Lower leg skin (tissue), 4 donors: Measurements from ENCODE around the gene GNAI3. TPM values are rescaled to one million over a fixed set of nuclear protein-coding genes. Genes with fewer than 3 reads are reported as not detected.

ENCODE experiments used
- DNase-seq, 2 donors: peaks; one replicate each; pipeline ENCODE4 v3.0.0-alpha.2; 2019; ENCODE audit warnings: low spot score in 2 of 2
- H3K4me3 ChIP-seq: fragments of 200-600 bp; sonication (generic); 2 replicates; pipeline ENCODE4 v1.5.1; 2017; ENCODE audit warnings: mild to moderate bottlenecking, low read depth; ENCODE audit not compliant: poor library complexity, severe bottlenecking
- CTCF ChIP-seq, 3 donors: fragments of 450-650 bp; IDR thresholded peaks; one replicate each; pipeline ENCODE4 v1.5.1; 2016; ENCODE audit warnings: antibody characterized with exemption in 3 of 3, mild to moderate bottlenecking in 3 of 3, moderate library complexity in 2 of 3
- POLR2A ChIP-seq, 2 donors: fragments of 450-650 bp; IDR thresholded peaks; one replicate each; pipeline ENCODE4 v1.6.1; 2016 to 2017; ENCODE audit warnings: antibody characterized with exemption in 2 of 2, mild to moderate bottlenecking in 1 of 2, moderate library complexity in 1 of 2
- WGBS, 2 donors: methylation state at CpG; one replicate each; pipeline ENCODE4 v1.1.5; 2018; 5-methylcytosine and 5-hydroxymethylcytosine counted together
- intact Hi-C: fragments of 100-400 bp; cut with DNase I; formaldehyde crosslinking; loops from one replicate; pipeline ENCODE4 v1.15.0; 2023; ENCODE audit warnings: low total_unique reads
- total RNA-seq, 4 donors: library from RNA; depleted of rRNA; stranded (reverse); fragments of >200 nt; gene quantifications; one replicate each; pipeline ENCODE4 v1.1.0, GENCODE V29; 2016

Gene GNAI3
- total RNA-seq, 4 donors from 2014 or later: 8.5 to 13.2 (median 10.7) TPM

DNA sequence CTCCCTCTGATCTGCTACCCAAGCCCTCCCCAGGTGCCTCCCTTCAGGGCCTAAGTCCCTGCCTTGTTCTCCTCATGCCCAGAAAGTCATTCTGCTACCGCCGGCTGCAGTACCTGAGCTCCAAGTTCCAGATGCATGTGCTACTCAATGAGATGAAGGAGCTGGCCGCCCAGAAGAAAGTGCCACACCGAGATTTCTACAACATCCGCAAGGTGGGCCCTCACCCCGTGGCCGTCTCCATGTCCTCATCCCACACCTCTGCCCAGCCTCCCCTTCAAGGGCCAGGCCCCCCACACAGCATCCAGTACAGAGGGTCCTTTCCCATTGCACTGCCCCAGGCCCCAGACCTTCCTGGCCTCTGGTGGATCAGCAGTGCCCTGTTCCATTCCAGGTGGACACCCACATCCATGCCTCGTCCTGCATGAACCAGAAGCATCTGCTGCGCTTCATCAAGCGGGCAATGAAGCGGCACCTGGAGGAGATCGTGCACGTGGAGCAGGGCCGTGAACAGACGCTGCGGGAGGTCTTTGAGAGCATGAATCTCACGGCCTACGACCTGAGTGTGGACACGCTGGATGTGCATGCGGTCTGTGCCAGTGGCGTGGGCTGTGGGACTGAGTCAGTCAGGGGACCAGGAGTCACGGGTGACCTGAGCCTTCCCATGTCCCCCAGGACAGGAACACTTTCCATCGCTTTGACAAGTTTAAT lies 79.4 kb downstream of the GNAI3 start:
- 88 to 89% methylated on average over 17 to 23 of the region's 23 CpGs for WGBS, 2 donors
- TF ChIP-seq CTCF (IDR thresholded peaks at IDR 0.05): no peak
- no peak for TF ChIP-seq POLR2A (IDR thresholded peaks at IDR 0.05)
- H3K4me3 ChIP-seq: no peak overlapping the region
- intact Hi-C loops: loop anchor here (10.0 kb wide), 1 partner anchor 83 kb away; the partner anchor contains the start of gene GNAI3
- DNase-seq: peak; percentile 12 to 82

DNA sequence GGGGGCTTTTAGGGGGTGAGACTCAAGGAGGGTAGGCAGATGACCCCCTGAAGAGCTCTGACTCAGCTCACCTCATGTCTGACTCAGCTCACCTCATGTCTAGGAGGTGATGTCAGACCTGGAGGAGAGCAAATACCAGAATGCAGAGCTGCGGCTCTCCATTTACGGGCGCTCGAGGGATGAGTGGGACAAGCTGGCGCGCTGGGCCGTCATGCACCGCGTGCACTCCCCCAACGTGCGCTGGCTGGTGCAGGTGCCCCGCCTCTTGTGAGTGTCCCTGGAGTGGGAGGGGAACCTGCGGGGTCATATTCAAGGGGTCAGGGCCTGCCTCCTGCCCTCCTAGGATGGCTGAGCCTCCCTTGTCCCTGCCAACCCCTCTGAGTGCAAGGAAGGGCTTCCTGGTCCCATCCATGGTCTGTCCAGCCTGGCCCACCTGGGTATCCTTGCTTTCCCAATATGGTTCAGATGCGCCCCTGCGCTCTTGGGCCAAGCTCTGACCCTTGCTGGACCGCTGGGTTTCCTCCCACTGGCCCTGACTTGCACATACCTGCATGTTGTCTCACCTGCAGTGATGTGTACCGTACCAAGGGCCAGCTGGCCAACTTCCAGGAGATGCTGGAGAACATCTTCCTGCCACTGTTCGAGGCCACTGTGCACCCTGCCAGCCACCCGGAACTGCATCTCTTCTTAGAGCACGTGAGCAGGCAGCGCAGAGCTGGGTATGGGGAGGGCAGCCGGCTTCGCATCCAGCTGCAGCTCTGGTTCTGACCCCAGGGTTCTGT lies 80.3 kb downstream of the GNAI3 start:
- WGBS, 2 donors: 79 to 86% methylated on average over 23 of the region's 23 CpGs
- TF ChIP-seq CTCF (IDR thresholded peaks at IDR 0.05): no peak
- TF ChIP-seq POLR2A (IDR thresholded peaks at IDR 0.05): no peak
- no peak overlapping the region for H3K4me3 ChIP-seq
- peak; percentile 14 to 84 for DNase-seq
- intact Hi-C loops: loop anchor here (10.0 kb wide), 1 partner anchor 84 kb away; the partner anchor contains the start of gene GNAI3

GRCh38 chr1:109629372-109630030 lies 81.1 kb downstream of the GNAI3 start:
- WGBS, 2 donors: 82 to 87% methylated on average over 9 to 10 of the region's 10 CpGs
- intact Hi-C loops: loop anchor here (10.0 kb wide), 2 partner anchors 85 to 355 kb away; partner anchors contain the start of genes AHCYL1 and GNAI3
- peak; percentile 11 to 83 for DNase-seq
- no peak overlapping the region for H3K4me3 ChIP-seq
- no peak for TF ChIP-seq POLR2A (IDR thresholded peaks at IDR 0.05)
- TF ChIP-seq CTCF (IDR thresholded peaks at IDR 0.05): no peak

- intact Hi-C loops: loop anchor here (10.0 kb wide), 1 partner anchor 355 kb away; the partner anchor contains the start of gene AHCYL1
- no peak overlapping the region for H3K4me3 ChIP-seq
- peak; percentile 13 to 80 for DNase-seq
- 80 to 94% methylated on average over 22 to 29 of the region's 30 CpGs for WGBS, 2 donors
- TF ChIP-seq CTCF (IDR thresholded peaks at IDR 0.05) (no peak), POLR2A (IDR thresholded peaks at IDR 0.05) (no peak)
Measured at GRCh38 chr1:109630081-109630897, 81.9 kb downstream of the GNAI3 start.
